Panc1 (cell line): ENCODE data around the gene SRSF9.

Source experiments
- POLR2AphosphoS5 ChIP-seq: IDR thresholded peaks from 2 replicates; pipeline ENCODE4 v1.6.1; 2012; ENCODE audit warnings: mild to moderate bottlenecking, low read depth, low read length, moderate library complexity
- TCF7L2 ChIP-seq: IDR thresholded peaks from 2 replicates; pipeline ENCODE4 v1.6.1; 2011; ENCODE audit warnings: mild to moderate bottlenecking, low read depth, low read length, inconsistent platforms
- TF ChIP-seq, protein P1 (sequence below): fragments of 450-650 bp; IDR thresholded peaks from 2 replicates; pipeline ENCODE4 v1.5.1; 2017; ENCODE audit warnings: mild to moderate bottlenecking

DNA sequence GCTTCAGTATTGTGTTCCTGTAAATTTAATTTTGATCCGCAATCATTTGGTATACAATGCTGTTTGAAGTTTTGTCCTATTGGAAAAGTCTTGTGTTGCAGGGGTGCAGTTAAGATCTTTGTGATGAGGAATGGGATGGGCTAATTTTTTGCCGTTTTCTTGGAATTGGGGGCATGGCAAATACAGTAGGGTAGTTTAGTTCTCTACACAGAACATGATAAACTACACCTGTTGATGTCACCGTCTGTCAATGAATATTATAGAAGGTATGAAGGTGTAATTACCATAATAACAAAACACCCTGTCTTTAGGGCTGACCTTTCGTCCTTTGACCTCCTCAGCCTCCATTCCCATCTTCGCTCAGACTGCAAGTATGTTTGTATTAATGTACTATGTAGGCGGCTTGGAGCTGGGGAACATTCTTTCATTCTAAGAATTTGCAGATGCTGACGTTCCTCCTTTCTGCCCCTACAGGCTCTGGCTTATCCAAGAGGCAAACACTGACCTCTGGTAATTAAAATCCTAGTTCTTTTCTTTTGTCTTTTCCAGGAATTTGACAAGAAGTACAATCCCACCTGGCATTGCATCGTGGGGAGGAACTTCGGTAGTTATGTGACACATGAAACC lies 28.1 kb upstream of the SRSF9 start:
- TF ChIP-seq, protein P1, sequence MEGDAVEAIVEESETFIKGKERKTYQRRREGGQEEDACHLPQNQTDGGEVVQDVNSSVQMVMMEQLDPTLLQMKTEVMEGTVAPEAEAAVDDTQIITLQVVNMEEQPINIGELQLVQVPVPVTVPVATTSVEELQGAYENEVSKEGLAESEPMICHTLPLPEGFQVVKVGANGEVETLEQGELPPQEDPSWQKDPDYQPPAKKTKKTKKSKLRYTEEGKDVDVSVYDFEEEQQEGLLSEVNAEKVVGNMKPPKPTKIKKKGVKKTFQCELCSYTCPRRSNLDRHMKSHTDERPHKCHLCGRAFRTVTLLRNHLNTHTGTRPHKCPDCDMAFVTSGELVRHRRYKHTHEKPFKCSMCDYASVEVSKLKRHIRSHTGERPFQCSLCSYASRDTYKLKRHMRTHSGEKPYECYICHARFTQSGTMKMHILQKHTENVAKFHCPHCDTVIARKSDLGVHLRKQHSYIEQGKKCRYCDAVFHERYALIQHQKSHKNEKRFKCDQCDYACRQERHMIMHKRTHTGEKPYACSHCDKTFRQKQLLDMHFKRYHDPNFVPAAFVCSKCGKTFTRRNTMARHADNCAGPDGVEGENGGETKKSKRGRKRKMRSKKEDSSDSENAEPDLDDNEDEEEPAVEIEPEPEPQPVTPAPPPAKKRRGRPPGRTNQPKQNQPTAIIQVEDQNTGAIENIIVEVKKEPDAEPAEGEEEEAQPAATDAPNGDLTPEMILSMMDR, result no peak
- TF ChIP-seq TCF7L2 (no peak), POLR2AphosphoS5 (no peak)
